H9 (cell line): ENCODE measurements around the gene HOXD13. TPM values are rescaled to one million over a fixed set of nuclear protein-coding genes. Genes with fewer than 3 reads are reported as not detected.

Experiments
- DNase-seq: peaks from one replicate; pipeline ENCODE4 v3.0.0-alpha.2; 2017
- H2AFZ ChIP-seq: one replicate; pipeline ENCODE4 v1.6.1; 2013; ENCODE audit warnings: mild to moderate bottlenecking, low read length, control low read depth, moderate library complexity
- H2AK5ac ChIP-seq: 2 replicates; pipeline ENCODE4 v1.6.1; 2013; ENCODE audit warnings: low read length, control low read depth, mixed read lengths; ENCODE audit not compliant: insufficient read length
- H2BK120ac ChIP-seq: one replicate; pipeline ENCODE4 v1.6.1; 2013; ENCODE audit warnings: low read depth, mild to moderate bottlenecking, low read length, control low read depth, inconsistent platforms; ENCODE audit not compliant: poor library complexity, severe bottlenecking
- H2BK12ac ChIP-seq: 2 replicates; pipeline ENCODE4 v1.6.1; 2013; ENCODE audit warnings: low read length, control low read depth, mixed read lengths, low read depth; ENCODE audit not compliant: insufficient read length
- H2BK15ac ChIP-seq: 2 replicates; pipeline ENCODE4 v1.6.1; 2013; ENCODE audit warnings: low read depth, low read length, control low read depth
- H2BK20ac ChIP-seq: one replicate; pipeline ENCODE4 v1.6.1; 2013; ENCODE audit warnings: low read depth, mild to moderate bottlenecking, low read length, control low read depth, inconsistent platforms; ENCODE audit not compliant: poor library complexity, severe bottlenecking
- H2BK5ac ChIP-seq: 2 replicates; pipeline ENCODE4 v1.6.1; 2013; ENCODE audit warnings: low read length, control low read depth, mixed read lengths; ENCODE audit not compliant: insufficient read length
- H3K14ac ChIP-seq: 2 replicates; pipeline ENCODE4 v1.6.1; 2013; ENCODE audit warnings: low read length, control low read depth; ENCODE audit not compliant: insufficient read depth
- H3K18ac ChIP-seq: 2 replicates; pipeline ENCODE4 v1.6.1; 2013; ENCODE audit warnings: low read depth, mild to moderate bottlenecking, mixed read lengths, low read length, control low read depth; ENCODE audit not compliant: insufficient read length
- H3K23ac ChIP-seq: 2 replicates; pipeline ENCODE4 v1.6.1; 2013; ENCODE audit warnings: low read length, control low read depth, mixed read lengths, low read depth; ENCODE audit not compliant: insufficient read length
- H3K23me2 ChIP-seq: 2 replicates; pipeline ENCODE4 v1.6.1; 2013; ENCODE audit warnings: low read depth, mild to moderate bottlenecking, mixed read lengths, low read length, control low read depth; ENCODE audit not compliant: insufficient read length, poor library complexity, severe bottlenecking
- H3K27ac ChIP-seq: 2 replicates; pipeline ENCODE4 v1.5.1; 2013; ENCODE audit warnings: low read length, control low read depth, mixed read lengths, low read depth; ENCODE audit not compliant: insufficient read length
- H3K27me3 ChIP-seq: 2 replicates; pipeline ENCODE4 v1.6.1; 2013; ENCODE audit warnings: low read length, control low read depth, inconsistent platforms; ENCODE audit not compliant: insufficient read depth
- H3K4ac ChIP-seq: 2 replicates; pipeline ENCODE4 v1.6.1; 2013; ENCODE audit warnings: low read depth, mild to moderate bottlenecking, control low read depth, inconsistent platforms, low read length, moderate library complexity
- H3K4me1 ChIP-seq: 2 replicates; pipeline ENCODE4 v1.6.1; 2013; ENCODE audit warnings: low read length, control low read depth, inconsistent platforms; ENCODE audit not compliant: insufficient read depth
- H3K4me2 ChIP-seq: 2 replicates; pipeline ENCODE4 v1.6.1; 2013; ENCODE audit warnings: low read length, control low read depth, mixed read lengths; ENCODE audit not compliant: insufficient read length, insufficient read depth
- H3K56ac ChIP-seq: 2 replicates; pipeline ENCODE4 v1.6.1; 2013; ENCODE audit warnings: low read depth, mild to moderate bottlenecking, mixed read lengths, low read length, control low read depth; ENCODE audit not compliant: insufficient read length
- H3K79me1 ChIP-seq: 2 replicates; pipeline ENCODE4 v1.6.1; 2013; ENCODE audit warnings: low read depth, mild to moderate bottlenecking, moderate library complexity, low read length, control low read depth, inconsistent platforms; ENCODE audit not compliant: insufficient read depth, poor library complexity, severe bottlenecking
- H3K79me2 ChIP-seq: 2 replicates; pipeline ENCODE4 v1.6.1; 2013; ENCODE audit warnings: low read length, control low read depth, inconsistent platforms; ENCODE audit not compliant: insufficient read depth
- H3K9ac ChIP-seq: 2 replicates; pipeline ENCODE4 v1.6.1; 2013; ENCODE audit warnings: low read length, control low read depth, mixed read lengths; ENCODE audit not compliant: insufficient read length; ENCODE audit errors: extremely low read depth
- H3K9me3 ChIP-seq: one replicate; pipeline ENCODE4 v1.6.1; 2013; ENCODE audit warnings: low read depth, low read length, inconsistent platforms; ENCODE audit not compliant: control insufficient read depth
- H3T11ph ChIP-seq: one replicate; pipeline ENCODE4 v1.6.1; 2013; ENCODE audit warnings: mild to moderate bottlenecking, low read length, control low read depth, inconsistent platforms
- H4K20me1 ChIP-seq: one replicate; pipeline ENCODE4 v1.6.1; 2013; ENCODE audit not compliant: control insufficient read depth, insufficient read length, insufficient read depth
- H4K5ac ChIP-seq: 2 replicates; pipeline ENCODE4 v1.6.1; 2013; ENCODE audit warnings: low read depth, mild to moderate bottlenecking, mixed read lengths, low read length, control low read depth; ENCODE audit not compliant: insufficient read length
- H4K8ac ChIP-seq: replicated peaks from 2 replicates; pipeline ENCODE4 v1.6.1; 2013; ENCODE audit warnings: low read length, control low read depth, mixed read lengths, low read depth; ENCODE audit not compliant: insufficient read length
- H4K91ac ChIP-seq: 2 replicates; pipeline ENCODE4 v1.6.1; 2013; ENCODE audit warnings: low read depth, mild to moderate bottlenecking, moderate library complexity, mixed read lengths, low read length, control low read depth; ENCODE audit not compliant: insufficient read length
- H3K27ac Mint-ChIP-seq, 3 experiments: 2 replicates in 2 of 3; 3 replicates in 1 of 3; pipeline ENCODE4 v1.8.0; 2020 to 2021; ENCODE audit warnings: mixed read lengths in 3 of 3, mild to moderate bottlenecking in 1 of 3, moderate library complexity in 1 of 3
- H3K27me3 Mint-ChIP-seq: 2 replicates; pipeline ENCODE4 v1.8.0; 2021; ENCODE audit warnings: low read depth, mild to moderate bottlenecking, moderate library complexity, mixed read lengths
- H3K36me3 Mint-ChIP-seq, 3 experiments: 2 replicates in 2 of 3; 3 replicates in 1 of 3; pipeline ENCODE4 v1.8.0; 2020 to 2021; ENCODE audit warnings: low read depth in 3 of 3, mixed read lengths in 3 of 3; ENCODE audit not compliant: insufficient read depth in 1 of 3
- H3K4me1 Mint-ChIP-seq, 2 experiments: 2 replicates each; pipeline ENCODE4 v1.8.0; 2020; ENCODE audit warnings: mixed read lengths in 2 of 2
- H3K4me3 Mint-ChIP-seq, 2 experiments: 2 replicates in 1 of 2; 3 replicates in 1 of 2; pipeline ENCODE4 v1.8.0; 2020 to 2021; ENCODE audit warnings: mild to moderate bottlenecking in 2 of 2, mixed read lengths in 2 of 2, moderate library complexity in 1 of 2
- H3K9me3 Mint-ChIP-seq, 2 experiments: 2 replicates in 1 of 2; 3 replicates in 1 of 2; pipeline ENCODE4 v1.8.0; 2020; ENCODE audit warnings: mild to moderate bottlenecking in 2 of 2, mixed read lengths in 2 of 2, moderate library complexity in 1 of 2
- WGBS: extraction: QIAGEN DNeasy Blood & Tissue Kit; methylation state at CpG from one replicate; pipeline ENCODE4 v1.1.7; 2013; ENCODE audit warnings: missing lambda C conversion rate, low lambda C conversion rate, mixed read lengths; ENCODE audit not compliant: insufficient read length; ENCODE audit errors: extremely low coverage; 5-methylcytosine and 5-hydroxymethylcytosine counted together
- total RNA-seq: library from RNA; stranded (reverse); gene quantifications from 2 replicates; pipeline ENCODE4 v1.2.1, GENCODE V29; 2021
- TF ChIP-seq, protein P1 (sequence below): fragments of 200-600 bp; sonication (generic); conservative IDR thresholded peaks from 3 replicates; pipeline ENCODE4 v1.8.0; 2021; ENCODE audit warnings: antibody characterized with exemption, mild to moderate bottlenecking

Gene HOXD13
- total RNA-seq, 1 experiment from 2014 or later: not detected

DNA sequence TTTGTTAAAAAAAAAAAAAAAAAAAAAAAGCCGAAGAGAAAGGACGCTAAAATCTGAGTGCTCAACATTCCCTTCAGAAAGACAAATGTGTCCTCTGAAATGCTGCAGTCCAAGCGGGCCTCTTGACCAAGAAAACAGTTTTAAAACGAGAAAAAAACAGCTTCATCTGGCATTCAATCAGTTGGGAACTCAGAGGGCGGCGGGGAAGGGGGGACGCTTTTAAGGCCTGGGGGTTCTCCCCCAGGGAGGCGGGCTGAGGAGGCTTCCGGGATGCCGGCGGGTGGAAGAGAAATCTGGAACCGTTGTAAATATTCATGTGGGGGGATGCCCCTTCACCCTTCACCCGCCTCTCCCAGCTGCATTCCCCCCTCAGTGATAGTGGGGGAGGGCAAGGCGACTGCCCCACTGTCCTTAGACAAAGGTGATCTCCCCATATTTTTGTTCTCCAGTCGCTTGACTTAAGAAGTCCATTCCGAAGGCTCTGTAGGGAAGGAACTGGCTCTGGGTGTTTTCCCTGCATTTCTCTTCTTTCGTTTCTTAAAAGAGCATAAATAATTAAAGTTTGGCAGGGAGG is 11.3 kb downstream of the HOXD13 start:
- Histone ChIP-seq H2BK120ac (no peak overlapping the region), H4K8ac (no peak overlapping the region), H4K20me1 (no peaks in the 10 kb centered on the region), H2BK12ac (no peak overlapping the region), H3K14ac (no peak overlapping the region), H2AFZ (no peak overlapping the region), H3K27me3 (peaks cover 93% of the 10 kb centered on the region), H3K18ac (no peak overlapping the region), H3K9ac (no peak overlapping the region), H3T11ph (no peak overlapping the region), H2BK5ac (no peak overlapping the region), H2AK5ac (no peak overlapping the region), H3K79me2 (no peaks in the 10 kb centered on the region), H4K5ac (no peak overlapping the region), H3K56ac (no peak overlapping the region), H3K79me1 (no peaks in the 10 kb centered on the region), H3K23ac (no peak overlapping the region), H2BK15ac (no peak overlapping the region), H3K4ac (no peak overlapping the region), H4K91ac (no peak overlapping the region), H3K9me3 (no peaks in the 10 kb centered on the region), H3K27ac (no peak overlapping the region), H3K23me2 (no peaks in the 10 kb centered on the region), H3K4me1 (no peaks in the 10 kb centered on the region), H2BK20ac (no peak overlapping the region), H3K4me2 (no peak overlapping the region)
- Mint-ChIP-seq H3K36me3 (no peaks in the 10 kb centered on the region; a peak in 2 of 7 replicates), H3K4me1 (peaks cover 19 to 39% of the 10 kb centered on the region in 2 experiments), H3K27me3 (peaks cover 96% of the 10 kb centered on the region), H3K27ac (no peak overlapping the region), H3K9me3 (peaks cover 5 to 15% of the 10 kb centered on the region in 2 experiments; a peak in 4 of 5 replicates), H3K4me3 (peak overlapping the region in 1 of 2 experiments; percentile 75; a peak in 1 of 5 replicates)
- WGBS: no CpG with 5 or more reads among the region's 17 CpGs
- TF ChIP-seq, protein P1, sequence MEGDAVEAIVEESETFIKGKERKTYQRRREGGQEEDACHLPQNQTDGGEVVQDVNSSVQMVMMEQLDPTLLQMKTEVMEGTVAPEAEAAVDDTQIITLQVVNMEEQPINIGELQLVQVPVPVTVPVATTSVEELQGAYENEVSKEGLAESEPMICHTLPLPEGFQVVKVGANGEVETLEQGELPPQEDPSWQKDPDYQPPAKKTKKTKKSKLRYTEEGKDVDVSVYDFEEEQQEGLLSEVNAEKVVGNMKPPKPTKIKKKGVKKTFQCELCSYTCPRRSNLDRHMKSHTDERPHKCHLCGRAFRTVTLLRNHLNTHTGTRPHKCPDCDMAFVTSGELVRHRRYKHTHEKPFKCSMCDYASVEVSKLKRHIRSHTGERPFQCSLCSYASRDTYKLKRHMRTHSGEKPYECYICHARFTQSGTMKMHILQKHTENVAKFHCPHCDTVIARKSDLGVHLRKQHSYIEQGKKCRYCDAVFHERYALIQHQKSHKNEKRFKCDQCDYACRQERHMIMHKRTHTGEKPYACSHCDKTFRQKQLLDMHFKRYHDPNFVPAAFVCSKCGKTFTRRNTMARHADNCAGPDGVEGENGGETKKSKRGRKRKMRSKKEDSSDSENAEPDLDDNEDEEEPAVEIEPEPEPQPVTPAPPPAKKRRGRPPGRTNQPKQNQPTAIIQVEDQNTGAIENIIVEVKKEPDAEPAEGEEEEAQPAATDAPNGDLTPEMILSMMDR: no peak
- DNase-seq: peak; percentile 44
